GM12872 (cell line): ENCODE data around the gene PPP1R27.

Source experiments
- CTCF ChIP-seq: IDR thresholded peaks from 3 replicates; pipeline ENCODE4 v1.5.1; 2011; ENCODE audit warnings: low read depth, mild to moderate bottlenecking, low read length, moderate library complexity; ENCODE audit not compliant: insufficient read depth

The PPP1R27 gene

GRCh38 chr17:81811705-81812570 lies 22.9 kb downstream of the PPP1R27 start:
- no peak for TF ChIP-seq CTCF

GRCh38 chr17:81810892-81811704 lies 23.8 kb downstream of the PPP1R27 start:
- TF ChIP-seq CTCF: no peak

- no peak for TF ChIP-seq CTCF
Measured at GRCh38 chr17:81810476-81810875, 24.4 kb downstream of the PPP1R27 start.

- no peak for TF ChIP-seq CTCF
Measured at GRCh38 chr17:81809556-81809998, 25.3 kb downstream of the PPP1R27 start.

GRCh38 chr17:81808778-81809555 lies 25.9 kb downstream of the PPP1R27 start:
- TF ChIP-seq CTCF: peak; percentile 34; the same call in 1 of the 3 replicates

- no peak for TF ChIP-seq CTCF
Measured at GRCh38 chr17:81807839-81808238, 27.0 kb downstream of the PPP1R27 start.

- no peak for TF ChIP-seq CTCF
Measured at GRCh38 chr17:81807210-81807719, 27.6 kb downstream of the PPP1R27 start.
